GM12875 (cell line): ENCODE measurements around the gene TCF12.

ENCODE experiments used
- H3K4me3 ChIP-seq: one replicate; pipeline ENCODE4 v1.5.1; 2011; ENCODE audit warnings: low read depth, low read length, control low read depth
- CTCF ChIP-seq: IDR thresholded peaks from 2 replicates; pipeline ENCODE4 v1.5.1; 2011; ENCODE audit warnings: low read depth, mild to moderate bottlenecking, control low read depth, inconsistent platforms, low read length, moderate library complexity, borderline replicate concordance; ENCODE audit not compliant: insufficient read depth

TCF12 gene

GRCh38 chr15:57015360-57015759, 96.9 kb downstream of the TCF12 start:
- no peak overlapping the region for H3K4me3 ChIP-seq
- no peak for TF ChIP-seq CTCF

DNA sequence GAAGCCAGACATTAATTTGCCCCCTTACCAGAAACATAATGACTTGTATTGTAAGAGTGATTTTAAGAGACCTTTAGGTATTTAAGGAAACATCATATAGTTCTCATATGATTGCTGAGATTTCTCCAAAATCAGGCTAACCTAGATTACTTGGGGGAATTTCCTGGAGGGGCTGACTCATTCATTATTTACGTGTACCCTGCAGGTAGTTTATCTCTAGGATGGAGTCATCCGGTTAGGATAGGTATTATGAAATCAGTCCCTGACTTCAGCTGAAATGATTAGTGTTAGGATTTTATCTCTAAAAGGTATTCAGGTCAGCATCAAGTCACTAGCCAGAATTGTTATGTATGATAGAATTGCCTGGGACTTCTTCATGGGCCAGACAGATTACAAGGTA, 97.5 kb downstream of the TCF12 start:
- TF ChIP-seq CTCF: no peak
- no peak overlapping the region for H3K4me3 ChIP-seq

GRCh38 chr15:57017024-57017423, 98.6 kb downstream of the TCF12 start:
- no peak for TF ChIP-seq CTCF
- H3K4me3 ChIP-seq: no peak overlapping the region

DNA sequence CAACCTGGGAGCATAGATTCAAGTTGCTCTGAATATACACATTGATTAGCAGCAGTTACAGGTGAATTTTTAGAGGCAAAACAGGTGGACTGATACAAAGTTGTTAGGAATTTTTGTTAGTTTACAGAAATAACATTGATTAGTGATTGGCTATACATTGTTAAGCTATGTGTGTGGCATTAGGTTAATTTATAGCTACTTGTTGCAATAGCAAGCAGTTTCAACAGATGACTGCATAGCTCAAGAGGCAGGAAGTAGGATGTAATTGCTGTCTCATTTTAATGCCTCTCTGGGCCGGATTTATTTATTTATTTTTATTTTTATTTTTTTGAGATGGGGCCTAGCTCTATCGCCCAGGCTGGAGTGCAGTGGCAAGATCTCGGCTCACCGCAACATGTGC, 99.7 kb downstream of the TCF12 start:
- no peak overlapping the region for H3K4me3 ChIP-seq
- TF ChIP-seq CTCF: no peak

- TF ChIP-seq CTCF: no peak
- H3K4me3 ChIP-seq: no peak overlapping the region
Observed at GRCh38 chr15:57019496-57020160, 101.2 kb downstream of the TCF12 start.

GRCh38 chr15:57025264-57025926, 107.0 kb downstream of the TCF12 start:
- TF ChIP-seq CTCF: no peak
- no peak overlapping the region for H3K4me3 ChIP-seq

DNA sequence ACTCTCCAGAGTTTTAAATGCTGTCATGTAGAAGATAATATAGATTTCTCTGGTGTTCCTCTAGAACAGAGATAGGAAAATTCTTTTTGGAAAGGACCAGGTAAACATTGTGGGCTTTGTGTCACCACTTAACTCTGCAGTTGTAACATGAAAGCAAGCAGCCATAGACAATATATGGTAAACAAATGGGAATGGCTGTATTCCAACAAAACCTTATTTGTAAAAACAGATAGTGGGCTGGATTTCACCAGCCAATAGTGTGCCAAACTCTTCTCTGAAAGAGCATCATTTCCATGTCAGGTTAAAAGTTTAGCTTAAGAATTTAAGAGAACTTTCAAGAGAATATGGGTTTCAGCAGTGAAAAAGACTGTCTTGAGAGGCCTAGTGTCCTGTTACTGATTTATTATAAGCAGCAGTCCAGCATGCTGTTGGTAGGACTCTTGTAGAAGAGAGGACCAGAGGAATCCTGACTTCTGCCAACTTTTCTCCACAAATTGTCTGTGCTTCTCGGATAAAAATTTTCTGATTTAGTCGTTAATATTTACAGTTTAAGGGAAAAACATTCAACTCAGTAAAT, 107.7 kb downstream of the TCF12 start:
- no peak for TF ChIP-seq CTCF
- H3K4me3 ChIP-seq: no peak overlapping the region
